GM12865 (cell line): ENCODE results near the gene FAM216B.

Source experiments
- DNase-seq: peaks from one replicate; pipeline ENCODE4 v3.0.0; 2010; ENCODE audit warnings: low read depth
- H3K4me3 ChIP-seq: 2 replicates; pipeline ENCODE4 v1.5.1; 2011; ENCODE audit warnings: mild to moderate bottlenecking, low read depth, low read length, control low read depth
- CTCF ChIP-seq: IDR thresholded peaks from 2 replicates; pipeline ENCODE4 v1.5.1; 2011; ENCODE audit warnings: low read length, control low read depth, low read depth, inconsistent platforms; ENCODE audit not compliant: insufficient read depth; ENCODE audit errors: missing control alignments

Gene FAM216B

GRCh38 chr13:42777467-42777866 lies 3.9 kb upstream of the FAM216B start:
- TF ChIP-seq CTCF: no peak
- DNase-seq: no peak
- H3K4me3 ChIP-seq: no peak overlapping the region

- no peak for DNase-seq
- H3K4me3 ChIP-seq: no peak overlapping the region
- no peak for TF ChIP-seq CTCF
Measured at GRCh38 chr13:42780044-42780443, 1.3 kb upstream of the FAM216B start.

GRCh38 chr13:42786715-42787114 lies 5.3 kb downstream of the FAM216B start:
- no peak overlapping the region for H3K4me3 ChIP-seq
- no peak for TF ChIP-seq CTCF
- DNase-seq: no peak

- H3K4me3 ChIP-seq: no peak overlapping the region
- DNase-seq: no peak
- TF ChIP-seq CTCF: no peak
Measured at GRCh38 chr13:42788601-42789000, 7.2 kb downstream of the FAM216B start.

GRCh38 chr13:42792154-42792553 lies 10.8 kb downstream of the FAM216B start:
- DNase-seq: no peak
- no peak for TF ChIP-seq CTCF
- no peak overlapping the region for H3K4me3 ChIP-seq

- DNase-seq: no peak
- no peak overlapping the region for H3K4me3 ChIP-seq
- no peak for TF ChIP-seq CTCF
Measured at GRCh38 chr13:42794577-42795275, 13.3 kb downstream of the FAM216B start.

- DNase-seq: no peak
- no peak for TF ChIP-seq CTCF
- H3K4me3 ChIP-seq: no peak overlapping the region
Measured at GRCh38 chr13:42795666-42796065, 14.3 kb downstream of the FAM216B start.
